ENCODE measurements around the gene BTBD9.

The BTBD9 gene

GRCh38 chr6:38378801-38379200 lies 260.9 kb downstream of the BTBD9 start:
- no peak for DNase-seq (ENCODE audit: low read depth)
- no peak for TF ChIP-seq CTCF (IDR thresholded peaks at IDR 0.05; ENCODE audit: insufficient read depth, low read depth, low read length, missing control alignments)
- H3K4me3 ChIP-seq (ENCODE audit: low read length): no peak overlapping the region

- no peak for TF ChIP-seq CTCF (IDR thresholded peaks at IDR 0.05; ENCODE audit: insufficient read depth, low read depth, low read length, missing control alignments)
- DNase-seq (ENCODE audit: low read depth): no peak
- H3K4me3 ChIP-seq (ENCODE audit: low read length): no peak overlapping the region
Observed at GRCh38 chr6:38375937-38376336, 263.8 kb downstream of the BTBD9 start.

- no peak for DNase-seq (ENCODE audit: low read depth)
- H3K4me3 ChIP-seq (ENCODE audit: low read length): no peak overlapping the region
- no peak for TF ChIP-seq CTCF (IDR thresholded peaks at IDR 0.05; ENCODE audit: insufficient read depth, low read depth, low read length, missing control alignments)
Observed at GRCh38 chr6:38375341-38375740, 264.4 kb downstream of the BTBD9 start.

- TF ChIP-seq CTCF (IDR thresholded peaks at IDR 0.05; ENCODE audit: insufficient read depth, low read depth, low read length, missing control alignments): no peak
- H3K4me3 ChIP-seq (ENCODE audit: low read length): no peak overlapping the region
- DNase-seq (ENCODE audit: low read depth): no peak
Observed at GRCh38 chr6:38371881-38372280, 267.8 kb downstream of the BTBD9 start.

GRCh38 chr6:38370653-38371601 lies 268.8 kb downstream of the BTBD9 start:
- no peak overlapping the region for H3K4me3 ChIP-seq (ENCODE audit: low read length)
- no peak for DNase-seq (ENCODE audit: low read depth)
- no peak for TF ChIP-seq CTCF (IDR thresholded peaks at IDR 0.05; ENCODE audit: insufficient read depth, low read depth, low read length, missing control alignments)

- no peak for DNase-seq (ENCODE audit: low read depth)
- H3K4me3 ChIP-seq (ENCODE audit: low read length): no peak overlapping the region
- no peak for TF ChIP-seq CTCF (IDR thresholded peaks at IDR 0.05; ENCODE audit: insufficient read depth, low read depth, low read length, missing control alignments)
Observed at GRCh38 chr6:38367231-38367630, 272.5 kb downstream of the BTBD9 start.

- H3K4me3 ChIP-seq (ENCODE audit: low read length): no peak overlapping the region
- no peak for TF ChIP-seq CTCF (IDR thresholded peaks at IDR 0.05; ENCODE audit: insufficient read depth, low read depth, low read length, missing control alignments)
- no peak for DNase-seq (ENCODE audit: low read depth)
Observed at GRCh38 chr6:38366234-38366633, 273.5 kb downstream of the BTBD9 start.
